GM12875 (cell line): ENCODE data around the gene KRTAP5-5.
"Not testable (repeated sequence)": the region's sequence is repeated elsewhere in the genome, so short reads cannot be mapped to it uniquely, and the experiment has no call there.

Experiments used
- H3K4me3 ChIP-seq: one replicate; pipeline ENCODE4 v1.5.1; 2011; ENCODE audit warnings: low read depth, low read length, control low read depth
- TF ChIP-seq, protein P1 (sequence below): IDR thresholded peaks from 2 replicates; pipeline ENCODE4 v1.5.1; 2011; ENCODE audit warnings: low read depth, mild to moderate bottlenecking, control low read depth, inconsistent platforms, low read length, moderate library complexity, borderline replicate concordance; ENCODE audit not compliant: insufficient read depth

The KRTAP5-5 gene

DNA sequence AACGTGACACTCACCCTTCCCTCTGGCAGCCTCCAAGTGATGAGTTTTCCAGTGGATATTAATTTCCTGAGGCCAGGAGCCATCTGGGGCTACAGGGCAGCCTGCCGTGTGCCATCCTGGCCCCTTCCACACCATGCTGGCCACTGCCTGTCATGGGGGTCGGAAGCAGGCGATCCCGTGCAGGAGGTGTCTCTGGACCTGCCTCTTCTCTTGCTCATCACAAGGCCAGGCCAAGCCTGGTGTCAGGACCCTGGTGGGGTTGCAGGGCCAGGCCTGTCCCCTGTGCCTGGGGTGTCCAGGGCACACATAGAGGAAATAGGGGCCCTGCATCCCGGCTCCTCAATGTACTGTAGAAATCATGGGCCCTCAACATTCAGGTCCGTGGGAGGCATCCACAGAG, 24.9 kb upstream of the KRTAP5-5 start:
- TF ChIP-seq, protein P1, sequence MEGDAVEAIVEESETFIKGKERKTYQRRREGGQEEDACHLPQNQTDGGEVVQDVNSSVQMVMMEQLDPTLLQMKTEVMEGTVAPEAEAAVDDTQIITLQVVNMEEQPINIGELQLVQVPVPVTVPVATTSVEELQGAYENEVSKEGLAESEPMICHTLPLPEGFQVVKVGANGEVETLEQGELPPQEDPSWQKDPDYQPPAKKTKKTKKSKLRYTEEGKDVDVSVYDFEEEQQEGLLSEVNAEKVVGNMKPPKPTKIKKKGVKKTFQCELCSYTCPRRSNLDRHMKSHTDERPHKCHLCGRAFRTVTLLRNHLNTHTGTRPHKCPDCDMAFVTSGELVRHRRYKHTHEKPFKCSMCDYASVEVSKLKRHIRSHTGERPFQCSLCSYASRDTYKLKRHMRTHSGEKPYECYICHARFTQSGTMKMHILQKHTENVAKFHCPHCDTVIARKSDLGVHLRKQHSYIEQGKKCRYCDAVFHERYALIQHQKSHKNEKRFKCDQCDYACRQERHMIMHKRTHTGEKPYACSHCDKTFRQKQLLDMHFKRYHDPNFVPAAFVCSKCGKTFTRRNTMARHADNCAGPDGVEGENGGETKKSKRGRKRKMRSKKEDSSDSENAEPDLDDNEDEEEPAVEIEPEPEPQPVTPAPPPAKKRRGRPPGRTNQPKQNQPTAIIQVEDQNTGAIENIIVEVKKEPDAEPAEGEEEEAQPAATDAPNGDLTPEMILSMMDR = no peak
- no peak overlapping the region for H3K4me3 ChIP-seq

DNA sequence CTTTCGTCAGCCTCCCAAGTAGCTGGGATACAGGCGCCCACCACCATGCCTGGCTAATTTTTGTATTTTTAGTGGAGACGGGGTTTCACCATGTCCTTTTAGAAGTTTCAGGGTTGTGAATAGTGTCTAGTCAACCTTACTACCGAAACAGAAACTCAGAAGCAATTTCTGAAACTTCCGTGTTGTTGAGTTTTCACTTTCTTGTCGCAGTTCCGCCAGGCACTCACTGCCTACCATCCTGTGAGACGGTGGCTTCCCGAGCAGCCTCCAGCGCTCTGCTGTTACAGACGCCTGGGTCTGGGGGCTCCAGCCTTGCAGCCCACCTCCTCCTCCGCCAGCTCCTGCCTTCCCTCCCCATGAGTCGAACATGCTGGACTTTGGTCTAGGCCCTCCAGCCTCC, 23.7 kb upstream of the KRTAP5-5 start:
- not testable (repeated sequence) for H3K4me3 ChIP-seq

DNA sequence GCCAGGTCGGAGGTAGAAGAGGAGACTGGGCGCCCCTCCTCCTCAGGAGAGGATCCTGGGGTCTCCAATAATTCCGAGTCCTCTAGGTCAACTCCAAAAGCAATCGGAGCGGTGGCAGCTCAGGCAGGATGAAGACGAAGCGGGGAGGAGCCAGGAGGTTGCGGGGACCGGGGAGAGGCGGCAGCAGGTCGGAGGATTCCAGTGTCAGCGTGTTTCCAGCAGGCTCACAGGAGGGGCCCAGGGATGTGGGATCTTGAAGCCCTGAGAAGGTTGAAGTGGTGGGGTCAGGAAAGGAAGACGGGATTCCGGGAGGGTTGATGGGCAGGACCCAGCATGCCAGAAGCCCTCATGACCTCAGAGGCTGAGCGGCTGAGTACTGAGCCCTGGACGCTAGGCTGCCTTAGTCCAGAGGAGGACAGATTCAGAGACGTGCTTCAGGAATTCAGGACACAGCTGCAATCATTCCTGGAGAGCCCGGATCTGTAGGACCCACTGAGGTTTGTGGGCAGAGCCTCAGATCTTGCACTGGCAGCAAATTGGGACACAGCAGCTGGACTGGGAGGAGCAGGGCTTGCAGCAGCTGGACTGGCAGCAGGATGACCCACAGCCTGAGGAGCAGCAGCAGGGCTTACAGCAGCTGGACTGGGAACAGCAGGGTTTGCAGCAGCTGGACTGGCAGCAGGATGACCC, 22.3 kb upstream of the KRTAP5-5 start:
- H3K4me3 ChIP-seq = not testable (repeated sequence)

DNA sequence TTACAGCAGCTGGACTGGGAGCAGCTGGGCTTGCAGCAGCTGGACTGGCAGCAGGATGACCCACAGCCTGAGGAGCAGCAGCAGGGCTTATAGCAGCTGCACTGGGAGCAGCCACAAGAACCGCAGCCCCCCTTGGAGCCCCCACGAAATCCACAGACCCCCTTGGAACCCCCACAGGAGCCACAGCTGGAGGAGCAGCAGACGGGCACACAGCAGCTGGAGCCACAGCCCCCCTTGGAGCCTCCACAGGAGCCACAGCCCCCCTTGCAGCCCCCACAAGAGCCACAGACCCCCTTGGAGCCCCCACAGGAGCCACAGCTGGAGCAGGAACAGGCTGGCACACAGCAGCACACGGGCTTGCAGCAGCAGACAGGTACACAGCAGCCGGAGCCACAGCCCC, 21.7 kb upstream of the KRTAP5-5 start:
- not testable (repeated sequence) for H3K4me3 ChIP-seq

DNA sequence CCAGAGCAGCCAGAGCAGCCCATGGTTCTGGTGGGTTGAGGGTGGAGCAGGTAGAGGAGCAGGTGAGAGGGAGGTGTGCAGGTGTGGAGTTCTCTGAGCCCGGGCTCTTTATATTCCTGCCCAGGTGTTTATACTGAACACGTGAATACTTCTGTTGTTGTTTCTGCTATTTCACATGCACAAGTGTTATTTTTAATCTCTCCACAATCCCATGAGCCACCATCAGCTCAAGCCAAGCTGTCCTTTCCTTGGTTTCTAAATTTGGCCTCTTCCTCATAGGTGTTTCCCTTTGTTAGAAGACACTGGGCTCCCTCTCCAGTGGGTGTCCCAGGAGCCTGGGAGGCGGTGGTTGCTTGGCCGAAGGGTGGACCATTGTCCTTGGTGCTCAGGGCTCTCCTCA, 21.2 kb upstream of the KRTAP5-5 start, which contains the start of gene KRTAP5-3:
Gene KRTAP5-3 (minus strand): TSS at position 101 of the 400 bp plus-strand sequence. CDS start 78 bp downstream, at position 23.
- TF ChIP-seq, protein P1 = no peak
- no peak within 1 kb of the TSS for H3K4me3 ChIP-seq

DNA sequence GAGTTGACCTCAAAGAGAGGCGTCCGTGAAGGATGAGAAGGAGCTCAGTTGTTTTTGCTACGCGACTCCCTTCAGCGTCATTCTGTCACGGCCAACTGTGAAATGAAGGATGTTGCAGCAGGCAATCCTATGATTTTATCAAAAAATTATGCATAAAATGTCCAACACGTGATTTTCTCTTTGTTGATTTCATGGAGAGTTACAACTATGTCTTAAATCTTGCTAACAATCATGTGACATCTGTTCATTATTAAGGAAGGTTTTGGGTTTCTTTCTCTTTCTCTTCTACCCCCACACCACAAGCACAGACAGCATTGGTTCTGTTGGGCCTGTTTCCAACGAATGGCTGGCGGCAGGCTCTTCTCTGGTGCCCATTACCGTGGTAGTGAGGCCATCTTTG, 11.3 kb upstream of the KRTAP5-5 start:
- H3K4me3 ChIP-seq = no peak overlapping the region
- TF ChIP-seq, protein P1 = no peak

DNA sequence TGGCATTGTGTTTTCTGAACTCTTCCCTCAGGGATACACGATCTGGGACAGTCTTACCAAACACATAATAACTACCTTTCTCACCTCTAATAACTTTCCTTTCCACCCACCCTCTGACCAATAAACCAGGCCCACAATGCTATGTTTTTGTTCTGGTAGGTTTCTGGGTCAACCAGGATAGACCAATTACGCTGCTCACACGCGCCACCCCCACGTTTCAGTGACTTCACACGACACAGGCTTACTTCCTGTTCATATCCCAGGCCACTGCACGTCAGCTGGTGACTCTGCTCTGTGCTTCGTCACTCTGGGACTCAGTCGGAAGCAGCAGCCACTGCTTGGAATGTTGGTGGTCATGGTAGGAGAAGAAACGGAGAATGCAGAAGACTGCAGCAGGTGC, 10.1 kb upstream of the KRTAP5-5 start:
- TF ChIP-seq, protein P1 = no peak
- H3K4me3 ChIP-seq = no peak overlapping the region

DNA sequence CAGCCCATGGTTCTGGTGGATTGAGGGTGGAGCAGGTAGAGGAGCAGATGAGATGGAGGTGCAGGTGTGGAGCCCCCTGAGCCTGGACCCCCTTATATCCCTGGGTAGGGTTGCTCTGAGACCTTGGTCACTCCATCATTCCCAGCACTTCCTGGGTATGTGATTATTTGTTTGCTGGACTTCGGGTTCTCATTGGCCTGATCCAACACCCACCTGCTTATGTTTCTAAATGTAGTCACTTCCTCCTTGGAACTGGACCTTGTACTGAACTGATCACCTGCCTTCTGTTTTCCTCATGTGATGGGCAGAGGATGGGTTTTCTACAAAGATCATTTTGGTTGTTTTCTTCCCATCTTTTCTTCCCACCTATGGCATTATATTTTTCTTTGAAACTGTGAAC, 7.5 kb upstream of the KRTAP5-5 start, which contains the start of gene KRTAP5-4:
Gene KRTAP5-4 (minus strand): TSS at position 53 of the 400 bp plus-strand sequence. CDS start 45 bp downstream, at position 8.
- TF ChIP-seq, protein P1 = no peak
- H3K4me3 ChIP-seq = no peak within 1 kb of the TSS

DNA sequence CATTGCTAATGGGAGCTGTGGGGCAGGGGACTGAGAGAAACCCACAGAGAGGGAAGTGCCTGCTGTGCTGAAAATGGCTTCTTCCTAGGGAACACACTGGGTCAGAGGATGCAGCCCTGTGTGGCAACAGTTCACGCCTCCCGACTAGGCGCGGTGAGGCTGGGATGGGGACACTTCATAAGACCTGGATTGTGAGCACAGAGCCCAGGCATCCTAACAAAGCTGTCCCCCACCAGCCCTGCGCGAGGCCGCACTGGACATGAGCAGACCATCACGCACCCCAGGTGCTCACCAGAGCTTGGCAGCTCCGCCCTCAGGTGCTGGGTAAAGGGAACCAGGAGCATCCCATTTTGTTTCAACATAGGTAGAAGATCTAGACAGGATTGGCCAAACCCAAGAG, 5.9 kb upstream of the KRTAP5-5 start:
- H3K4me3 ChIP-seq = no peak overlapping the region
- TF ChIP-seq, protein P1 = no peak
